Caco-2 (cell line): ENCODE data around the gene DOP1B. TPM values are rescaled to one million over a fixed set of nuclear protein-coding genes. Genes with fewer than 3 reads are reported as not detected.
"Not testable (repeated sequence)": the region's sequence is repeated elsewhere in the genome, so short reads cannot be mapped to it uniquely, and the experiment has no call there.

ENCODE experiments used
- BruUV-seq: library from RNA; stranded (reverse); fragments of 400-500 nt; replicated peaks from 2 replicates; lab custom pipeline; 2021; lab: Mats Ljungman, UMichigan
- CTCF ChIA-PET: fragments of 300-600 bp; sonication (Branson Sonifier 250); formaldehyde crosslinking; loops from one replicate; lab custom pipeline; 2022; ENCODE audit warnings: antibody characterized with exemption; lab: Charles Lee
- POLR2A ChIA-PET: fragments of 300-600 bp; sonication (Branson Sonifier 250); formaldehyde crosslinking; loops from one replicate; lab custom pipeline; 2022; ENCODE audit warnings: antibody characterized with exemption; lab: Charles Lee
- DNase-seq, 2 experiments: peaks; one replicate each; pipeline versions ENCODE4 v3.0.0 to v3.0.0-alpha.2; 2020 to 2022
- H3K27me3 ChIP-seq: replicated peaks from 2 replicates; pipeline ENCODE4 v1.6.0; 2011; ENCODE audit warnings: low read length; ENCODE audit not compliant: control insufficient read depth, insufficient read depth
- H3K36me3 ChIP-seq: 2 replicates; pipeline ENCODE4 v1.5.1; 2011; ENCODE audit warnings: low read length; ENCODE audit not compliant: control insufficient read depth, insufficient read depth
- H3K4me1 ChIP-seq: fragments of 250-450 bp; sonication (Bioruptor Pico); 2 replicates; pipeline ENCODE4 v1.5.1; 2020; ENCODE audit warnings: mild to moderate bottlenecking
- H3K4me3 ChIP-seq: 2 replicates; pipeline ENCODE4 v1.5.1; 2011; ENCODE audit warnings: low read depth, mild to moderate bottlenecking, control low read depth, low read length
- H3K9me3 ChIP-seq: fragments of 250-450 bp; sonication (Bioruptor Pico); 2 replicates; pipeline ENCODE4 v1.5.1; 2020; ENCODE audit warnings: mild to moderate bottlenecking, moderate library complexity
- H3K27ac Mint-ChIP-seq: one replicate; pipeline ENCODE4 v1.8.0; 2022; ENCODE audit warnings: mixed read lengths; ENCODE audit not compliant: unreplicated experiment
- H3K27me3 Mint-ChIP-seq: one replicate; pipeline ENCODE4 v1.8.0; 2022; ENCODE audit warnings: mixed read lengths; ENCODE audit not compliant: insufficient read depth, unreplicated experiment
- H3K36me3 Mint-ChIP-seq: one replicate; pipeline ENCODE4 v1.8.0; 2022; ENCODE audit warnings: mild to moderate bottlenecking, mixed read lengths; ENCODE audit not compliant: insufficient read depth, unreplicated experiment
- H3K4me1 Mint-ChIP-seq: one replicate; pipeline ENCODE4 v1.8.0; 2022; ENCODE audit warnings: low read depth, mixed read lengths; ENCODE audit not compliant: unreplicated experiment
- H3K4me3 Mint-ChIP-seq: one replicate; pipeline ENCODE4 v1.8.0; 2022; ENCODE audit warnings: mild to moderate bottlenecking, moderate library complexity, mixed read lengths; ENCODE audit not compliant: unreplicated experiment
- H3K9me3 Mint-ChIP-seq: one replicate; pipeline ENCODE4 v1.8.0; 2022; ENCODE audit warnings: mixed read lengths; ENCODE audit not compliant: unreplicated experiment
- CTCF ChIP-seq, 2 experiments: fragments of 200-600 bp in 1 of 2; IDR thresholded peaks; 1 replicate in 1 of 2; 2 replicates in 1 of 2; pipeline versions ENCODE4 v1.5.1 to v1.8.0; 2011 to 2022; ENCODE audit warnings: antibody characterized with exemption in 1 of 2, control low read depth in 1 of 2, inconsistent platforms in 1 of 2, low read depth in 1 of 2, low read length in 1 of 2, mild to moderate bottlenecking in 1 of 2, moderate library complexity in 1 of 2; ENCODE audit not compliant: insufficient read depth in 1 of 2, severe bottlenecking in 1 of 2, unreplicated experiment in 1 of 2
- intact Hi-C: fragments of 100-400 bp; cut with micrococcal nuclease; formaldehyde crosslinking; loops from one replicate; pipeline ENCODE4 v1.10.0; 2022; ENCODE audit not compliant: unreplicated experiment
- total RNA-seq: library from RNA; stranded (reverse); gene quantifications from 2 replicates; pipeline ENCODE4 v1.2.3, GENCODE V29; 2022

DOP1B gene
- total RNA-seq, 1 experiment from 2014 or later, result 15.9 TPM

GRCh38 chr21:36127977-36128376 is 28.6 kb upstream of the DOP1B start:
- H3K27ac Mint-ChIP-seq, result no peak overlapping the region
- DNase-seq, result no peak
- no peaks in the 10 kb centered on the region for H3K27me3 ChIP-seq
- ChIA-PET POLR2A (no interaction called here), CTCF (interaction anchor here (0.7 kb wide), 1 partner anchor 462 kb away, joined by 3 read pairs; no protein-coding TSS in a partner anchor)
- H3K9me3 ChIP-seq, result no peaks in the 10 kb centered on the region
- peaks cover 3% of the 10 kb centered on the region for H3K27me3 Mint-ChIP-seq
- H3K9me3 Mint-ChIP-seq, result no peaks in the 10 kb centered on the region
- no peak overlapping the region for H3K4me3 Mint-ChIP-seq
- intact Hi-C loops, result no loop called here
- H3K4me1 ChIP-seq, result no peaks in the 10 kb centered on the region
- no TSS peak for BruUV-seq
- peak in 1 of 2 experiments; percentile 12 for TF ChIP-seq CTCF (IDR thresholded peaks at IDR 0.05; ENCODE audit: insufficient read depth in 1 of 2, low read depth in 1 of 2, low read length in 1 of 2, severe bottlenecking in 1 of 2, unreplicated experiment in 1 of 2)
- H3K4me3 ChIP-seq, result no peak overlapping the region
- H3K4me1 Mint-ChIP-seq, result peaks cover 9% of the 10 kb centered on the region
- no peaks in the 10 kb centered on the region for H3K36me3 ChIP-seq
- no peaks in the 10 kb centered on the region for H3K36me3 Mint-ChIP-seq

GRCh38 chr21:36129219-36129618 is 27.4 kb upstream of the DOP1B start:
- CTCF ChIA-PET, result no interaction called here

GRCh38 chr21:36130414-36130762 is 26.2 kb upstream of the DOP1B start:
- POLR2A ChIA-PET, CTCF ChIA-PET, H3K36me3 ChIP-seq, H3K9me3 ChIP-seq, H3K27me3 Mint-ChIP-seq, H3K36me3 Mint-ChIP-seq, intact Hi-C loops, H3K9me3 Mint-ChIP-seq, H3K27ac Mint-ChIP-seq, BruUV-seq, H3K27me3 ChIP-seq, H3K4me1 ChIP-seq, DNase-seq, H3K4me1 Mint-ChIP-seq: not testable (repeated sequence)
- peak overlapping the region; percentile 32 for H3K4me3 ChIP-seq
- H3K4me3 Mint-ChIP-seq, result peak overlapping the region; percentile 77

More at GRCh38 chr21:36129219-36129618, 27.4 kb upstream of the DOP1B start:
- Mint-ChIP-seq H3K27ac (no peak overlapping the region), H3K9me3 (no peaks in the 10 kb centered on the region), H3K36me3 (no peaks in the 10 kb centered on the region), H3K27me3 (peaks cover 3% of the 10 kb centered on the region), H3K4me1 (peaks cover 9% of the 10 kb centered on the region), H3K4me3 (peak overlapping the region; percentile 13)
- intact Hi-C loops, result no loop called here
- H3K36me3 ChIP-seq, result no peaks in the 10 kb centered on the region
- TF ChIP-seq CTCF (IDR thresholded peaks at IDR 0.05; ENCODE audit: insufficient read depth in 1 of 2, low read depth in 1 of 2, low read length in 1 of 2, severe bottlenecking in 1 of 2, unreplicated experiment in 1 of 2), result no peak
- DNase-seq, result no peak
- no peaks in the 10 kb centered on the region for H3K9me3 ChIP-seq
- no peaks in the 10 kb centered on the region for H3K27me3 ChIP-seq
- peaks cover 3% of the 10 kb centered on the region for H3K4me1 ChIP-seq
- POLR2A ChIA-PET, result no interaction called here
- H3K4me3 ChIP-seq, result no peak overlapping the region
- BruUV-seq, result no TSS peak

- not testable (repeated sequence) for H3K36me3 ChIP-seq
Measured at GRCh38 chr21:36130839-36131238, 25.8 kb upstream of the DOP1B start.

More at GRCh38 chr21:36130839-36131238, 25.8 kb upstream of the DOP1B start:
- H3K4me1 Mint-ChIP-seq, POLR2A ChIA-PET, H3K27me3 Mint-ChIP-seq, CTCF ChIA-PET, DNase-seq, H3K4me1 ChIP-seq, H3K36me3 Mint-ChIP-seq, H3K27ac Mint-ChIP-seq, H3K9me3 ChIP-seq, intact Hi-C loops, BruUV-seq, H3K27me3 ChIP-seq, H3K4me3 ChIP-seq, H3K9me3 Mint-ChIP-seq: not testable (repeated sequence)
- H3K4me3 Mint-ChIP-seq, result peak overlapping the region; percentile 77
